GM19351 (cell line): Measurements from ENCODE around the gene ANO7.

Experiments
- ATAC-seq: cut with Tn5 transposase; IDR thresholded peaks from one replicate; pipeline ENCODE4 v1.9.1; 2021; ENCODE audit warnings: mild to moderate bottlenecking, moderate library complexity; ENCODE audit not compliant: unreplicated experiment

Gene ANO7

GRCh38 chr2:241240320-241241004 is 52.0 kb downstream of the ANO7 start:
- ATAC-seq = no peak

- ATAC-seq = no peak
Measured at GRCh38 chr2:241241669-241242068, 53.2 kb downstream of the ANO7 start.

DNA sequence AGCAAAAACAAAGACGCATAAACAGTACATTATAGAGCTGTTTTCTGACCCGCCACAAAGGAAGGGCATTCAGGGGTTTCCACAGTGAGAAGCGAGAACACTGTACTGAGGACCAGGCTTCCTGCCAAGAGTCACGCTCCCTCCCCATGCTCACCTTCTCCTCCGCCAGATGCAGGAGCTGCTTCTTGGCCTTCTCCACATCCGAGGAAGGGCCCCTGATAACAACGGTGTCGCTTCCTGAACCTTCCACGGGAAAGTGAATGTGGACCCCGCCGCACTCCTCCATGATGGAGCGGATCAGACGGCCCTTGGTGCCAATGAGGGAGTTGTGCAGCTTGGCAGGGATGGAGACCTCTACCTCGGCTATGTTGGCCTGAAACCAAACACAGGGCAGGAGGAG is 53.8 kb downstream of the ANO7 start:
- no peak for ATAC-seq

- no peak for ATAC-seq
Measured at GRCh38 chr2:241244368-241244767, 55.9 kb downstream of the ANO7 start.

DNA sequence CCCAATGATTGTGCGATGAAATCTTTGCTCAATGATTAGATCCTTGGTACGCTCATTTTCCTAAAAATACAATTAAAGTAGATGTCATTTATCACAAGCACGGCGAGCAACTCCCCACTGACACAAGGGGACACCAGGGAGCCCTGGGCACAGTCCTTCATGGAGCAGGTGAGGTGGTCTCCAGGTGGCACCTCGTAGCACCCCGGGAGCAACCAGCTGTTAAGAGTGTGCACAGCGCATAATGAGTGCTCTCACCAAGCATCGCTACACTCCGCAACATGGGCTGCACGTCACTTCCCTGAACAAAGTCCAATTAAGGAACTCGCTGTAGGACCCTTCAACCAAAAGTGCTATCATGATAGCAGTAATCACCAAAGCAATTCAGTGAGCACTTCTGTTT is 59.8 kb downstream of the ANO7 start:
- ATAC-seq = no peak

DNA sequence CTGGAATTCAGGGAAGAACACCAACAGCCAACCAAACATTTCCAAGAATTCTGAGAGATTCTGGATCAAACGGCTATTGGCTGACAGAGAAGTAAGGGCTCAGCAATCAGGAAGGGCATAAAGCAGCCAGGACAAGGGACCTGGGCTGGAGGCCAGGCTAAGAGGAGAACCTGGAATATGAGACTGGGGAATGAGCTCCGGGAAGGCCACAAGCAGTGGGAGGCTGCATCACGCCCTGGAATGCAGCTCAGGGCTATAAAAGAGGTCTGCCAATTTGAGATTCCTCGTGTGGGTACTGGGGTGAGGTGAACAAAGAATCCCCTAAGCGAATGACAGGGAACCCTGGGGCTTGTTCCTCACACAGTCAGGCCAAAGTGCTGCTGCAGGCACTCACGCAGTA is 60.4 kb downstream of the ANO7 start:
- ATAC-seq = no peak

GRCh38 chr2:241249654-241250053 is 61.2 kb downstream of the ANO7 start:
- ATAC-seq = no peak

GRCh38 chr2:241252778-241253475 is 64.5 kb downstream of the ANO7 start:
- no peak for ATAC-seq

GRCh38 chr2:241254904-241255351 is 66.5 kb downstream of the ANO7 start:
- ATAC-seq = no peak

GRCh38 chr2:241255542-241256167 is 67.2 kb downstream of the ANO7 start:
- no peak for ATAC-seq

- no peak for ATAC-seq
Measured at GRCh38 chr2:241256168-241256545, 67.7 kb downstream of the ANO7 start.

DNA sequence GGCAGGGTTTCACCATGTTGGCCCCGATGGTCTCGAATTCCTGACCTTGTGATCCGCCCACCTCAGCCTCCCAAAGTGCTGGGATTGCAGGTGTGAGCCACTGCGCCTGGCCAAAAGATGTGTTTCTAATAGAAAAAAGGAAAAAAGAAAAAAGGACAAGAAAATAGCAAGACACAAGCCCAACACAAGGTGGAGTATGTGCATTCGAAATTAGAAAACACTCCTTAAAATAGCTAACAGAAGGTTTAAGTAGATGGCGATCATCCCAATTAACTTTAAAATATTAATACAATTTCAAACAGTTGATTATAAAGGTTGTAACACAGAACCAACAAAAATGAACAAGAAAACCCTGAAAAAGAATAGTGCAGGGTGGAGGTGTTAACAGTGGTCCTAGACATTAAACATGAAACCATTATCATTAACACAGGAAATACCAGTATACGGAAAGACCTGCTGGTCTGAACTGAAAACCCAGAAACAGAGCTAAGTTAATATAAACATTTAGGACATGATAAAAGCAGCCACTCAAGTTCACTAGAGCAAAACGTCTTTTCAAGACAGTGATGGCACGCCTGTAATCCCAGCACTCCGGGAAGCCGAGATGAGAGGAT is 69.0 kb downstream of the ANO7 start:
- no peak for ATAC-seq

DNA sequence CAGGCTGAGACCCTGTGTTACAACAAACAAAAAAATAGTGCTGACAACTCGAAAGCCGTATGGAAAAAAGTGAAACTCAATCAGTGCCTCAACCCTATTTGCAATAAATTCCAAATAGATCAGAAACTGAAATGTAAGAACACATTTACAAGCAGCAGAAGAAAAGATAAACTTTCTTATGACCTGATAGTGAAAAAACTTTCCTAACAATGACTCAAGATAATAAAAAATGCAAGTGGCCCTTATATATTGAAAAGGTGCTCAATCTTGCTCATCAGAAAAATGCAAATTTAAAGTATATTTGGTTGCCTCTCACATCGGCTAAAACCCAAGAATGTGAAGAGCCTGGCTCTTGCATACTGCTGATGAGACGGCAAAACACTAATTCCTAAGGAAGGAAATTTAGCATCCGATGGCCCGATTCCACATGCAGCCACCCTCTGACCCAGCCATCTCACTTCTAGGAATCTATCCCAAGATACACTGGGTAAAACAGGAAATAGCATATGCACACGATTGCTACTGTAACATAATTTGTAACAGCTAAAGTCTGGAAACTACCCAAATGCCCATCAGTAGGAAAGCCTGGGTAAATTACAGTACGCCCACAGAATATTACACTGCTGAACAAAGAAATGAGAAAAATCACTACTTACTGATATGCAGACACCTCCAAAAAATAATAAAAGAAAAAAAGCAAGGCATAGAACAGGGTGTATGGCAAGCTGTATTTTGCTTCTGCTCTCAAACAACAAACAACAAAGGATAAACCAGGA is 70.2 kb downstream of the ANO7 start:
- ATAC-seq = no peak

- no peak for ATAC-seq
Measured at GRCh38 chr2:241260911-241261310, 72.4 kb downstream of the ANO7 start.

DNA sequence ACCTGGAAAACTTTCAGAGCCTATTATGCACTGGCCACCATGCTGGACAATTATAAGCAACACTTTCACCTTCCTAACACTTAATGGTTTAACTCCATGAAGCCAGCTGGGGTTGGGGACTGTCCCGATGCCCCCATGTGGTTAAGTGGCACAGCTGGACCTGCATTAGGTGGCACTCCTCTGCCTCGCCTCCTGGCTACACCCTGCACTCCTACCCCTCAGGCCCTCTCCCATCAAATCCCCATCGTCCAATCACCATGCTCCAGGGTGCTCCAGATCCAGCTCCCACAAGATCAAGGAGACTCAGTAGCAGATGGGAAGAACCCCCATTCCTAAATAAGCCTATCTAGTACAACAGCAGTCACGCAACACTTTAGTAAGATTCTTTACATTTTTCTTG is 73.2 kb downstream of the ANO7 start:
- no peak for ATAC-seq

DNA sequence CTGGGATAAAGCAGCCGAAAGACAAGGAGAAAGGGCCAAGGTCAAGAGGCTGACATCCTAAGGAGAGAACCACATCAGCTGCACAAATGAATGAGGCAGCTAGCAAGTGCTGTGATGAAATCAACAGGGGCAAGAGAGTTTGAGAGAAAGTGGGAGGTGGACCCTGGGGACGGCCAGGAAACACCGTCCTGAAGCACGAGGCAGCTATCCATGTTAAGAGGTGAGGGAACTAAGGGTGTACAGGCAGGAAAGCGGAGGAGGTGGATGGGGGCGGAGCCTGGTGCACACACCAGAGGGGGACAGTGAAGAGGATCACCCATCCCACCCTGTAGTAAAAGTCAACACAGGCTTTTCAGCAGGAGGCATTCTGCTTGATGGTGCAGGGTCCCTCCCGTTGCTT is 74.6 kb downstream of the ANO7 start:
- no peak for ATAC-seq

- no peak for ATAC-seq
Measured at GRCh38 chr2:241265506-241265905, 77.0 kb downstream of the ANO7 start.

GRCh38 chr2:241267249-241268067 is 79.0 kb downstream of the ANO7 start:
- ATAC-seq = no peak

DNA sequence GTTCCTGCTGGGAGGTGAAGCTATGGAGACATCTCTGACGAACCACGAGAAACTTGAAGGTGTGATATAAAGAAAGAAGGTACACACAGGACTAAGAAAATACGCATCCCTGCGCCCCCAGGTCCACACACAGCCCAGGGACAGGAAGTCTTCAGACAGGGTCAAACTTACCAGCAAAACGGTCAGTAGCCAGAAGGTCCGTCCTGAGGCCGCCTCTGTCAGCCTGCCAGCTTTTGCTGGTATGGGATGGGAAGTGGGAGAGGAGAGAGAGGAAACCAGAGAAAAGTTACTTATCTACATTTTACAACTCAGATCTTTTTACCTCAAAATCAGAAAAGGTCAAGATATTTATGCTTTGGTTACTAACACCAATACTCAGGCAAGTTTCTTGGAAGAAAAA is 79.8 kb downstream of the ANO7 start:
- ATAC-seq = no peak
